Measurements from ENCODE around the gene LDLRAD2. TPM values are rescaled to one million over a fixed set of nuclear protein-coding genes. Genes with fewer than 3 reads are reported as not detected.
A peak's percentile ranks its signal among the peaks of the same experiment; 100 is the strongest.

Gene LDLRAD2
- total RNA-seq, 1 donor from 2014 or later, result not detected

DNA sequence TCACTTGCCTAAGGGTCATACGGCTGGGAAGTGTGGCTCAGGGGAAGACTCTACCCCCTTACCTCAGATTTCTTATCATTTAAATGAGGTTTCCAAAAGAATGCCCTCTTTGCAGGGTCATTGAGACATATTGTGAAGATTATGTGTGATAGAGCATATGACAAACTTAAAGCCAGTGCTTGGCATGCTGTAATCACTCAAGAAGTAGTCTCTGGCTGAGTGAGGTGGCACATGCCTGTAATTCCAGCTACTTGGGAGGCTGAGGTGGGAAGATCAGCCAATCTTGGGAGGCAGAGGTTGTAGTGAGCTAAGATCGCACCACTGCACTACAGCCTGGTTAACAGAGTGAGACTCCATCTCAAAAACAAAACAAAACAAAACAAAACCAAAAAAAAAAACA lies 7.5 kb upstream of the LDLRAD2 start:
- intact Hi-C loops (cut with DNase I), result no loop called here
- H3K4me1 ChIP-seq, result no peaks in the 10 kb centered on the region

DNA sequence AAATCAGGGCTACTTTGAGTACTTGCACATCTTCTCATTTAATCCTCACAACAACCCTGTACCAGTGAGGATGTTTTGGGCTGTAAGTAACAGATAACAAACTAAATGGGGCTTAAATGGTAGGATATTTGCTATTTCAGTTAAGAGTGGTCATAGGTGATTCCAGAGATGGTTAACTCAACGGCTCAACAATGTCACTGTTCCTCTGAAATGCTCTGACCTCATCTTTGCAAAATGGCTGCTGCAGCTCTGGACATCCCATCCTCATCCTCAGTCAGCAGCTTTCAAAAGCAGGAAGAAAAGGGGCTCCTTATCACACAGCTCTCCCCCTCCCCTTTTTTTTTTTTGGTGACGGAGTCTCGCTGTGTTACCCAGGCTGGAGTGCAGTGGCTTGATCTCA lies 1.5 kb downstream of the LDLRAD2 start:
- no peak for DNase-seq (ENCODE audit: extremely low spot score in 2 of 2)
- TF ChIP-seq POLR2AphosphoS5 (IDR thresholded peaks at IDR 0.05; ENCODE audit: insufficient read depth in 1 of 2, low read depth in 1 of 2) (no peak), POLR2A (IDR thresholded peaks at IDR 0.05) (no peak)
- TF ChIP-seq, protein P1, sequence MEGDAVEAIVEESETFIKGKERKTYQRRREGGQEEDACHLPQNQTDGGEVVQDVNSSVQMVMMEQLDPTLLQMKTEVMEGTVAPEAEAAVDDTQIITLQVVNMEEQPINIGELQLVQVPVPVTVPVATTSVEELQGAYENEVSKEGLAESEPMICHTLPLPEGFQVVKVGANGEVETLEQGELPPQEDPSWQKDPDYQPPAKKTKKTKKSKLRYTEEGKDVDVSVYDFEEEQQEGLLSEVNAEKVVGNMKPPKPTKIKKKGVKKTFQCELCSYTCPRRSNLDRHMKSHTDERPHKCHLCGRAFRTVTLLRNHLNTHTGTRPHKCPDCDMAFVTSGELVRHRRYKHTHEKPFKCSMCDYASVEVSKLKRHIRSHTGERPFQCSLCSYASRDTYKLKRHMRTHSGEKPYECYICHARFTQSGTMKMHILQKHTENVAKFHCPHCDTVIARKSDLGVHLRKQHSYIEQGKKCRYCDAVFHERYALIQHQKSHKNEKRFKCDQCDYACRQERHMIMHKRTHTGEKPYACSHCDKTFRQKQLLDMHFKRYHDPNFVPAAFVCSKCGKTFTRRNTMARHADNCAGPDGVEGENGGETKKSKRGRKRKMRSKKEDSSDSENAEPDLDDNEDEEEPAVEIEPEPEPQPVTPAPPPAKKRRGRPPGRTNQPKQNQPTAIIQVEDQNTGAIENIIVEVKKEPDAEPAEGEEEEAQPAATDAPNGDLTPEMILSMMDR (IDR thresholded peaks at IDR 0.05), result no peak
- Histone ChIP-seq H3K9me3 (no peaks in the 10 kb centered on the region), H3K27me3 (no peaks in the 10 kb centered on the region), H3K27ac (no peak overlapping the region), H3K4me3 (no peak overlapping the region), H3K4me1 (peaks cover 7% of the 10 kb centered on the region), H3K36me3 (no peaks in the 10 kb centered on the region)
- intact Hi-C loops (cut with DNase I), result no loop called here

More for the DNA sequence above, 7.5 kb upstream of the LDLRAD2 start:
- TF ChIP-seq POLR2A (IDR thresholded peaks at IDR 0.05), result no peak
- TF ChIP-seq, protein P1 (IDR thresholded peaks at IDR 0.05), result no peak
- no peak for TF ChIP-seq POLR2AphosphoS5 (IDR thresholded peaks at IDR 0.05; ENCODE audit: insufficient read depth in 1 of 2, low read depth in 1 of 2)
- DNase-seq (ENCODE audit: extremely low spot score in 2 of 2), result no peak
- Histone ChIP-seq H3K36me3 (no peaks in the 10 kb centered on the region), H3K9me3 (no peaks in the 10 kb centered on the region), H3K4me3 (no peak overlapping the region), H3K27ac (no peak overlapping the region), H3K27me3 (no peaks in the 10 kb centered on the region)

DNA sequence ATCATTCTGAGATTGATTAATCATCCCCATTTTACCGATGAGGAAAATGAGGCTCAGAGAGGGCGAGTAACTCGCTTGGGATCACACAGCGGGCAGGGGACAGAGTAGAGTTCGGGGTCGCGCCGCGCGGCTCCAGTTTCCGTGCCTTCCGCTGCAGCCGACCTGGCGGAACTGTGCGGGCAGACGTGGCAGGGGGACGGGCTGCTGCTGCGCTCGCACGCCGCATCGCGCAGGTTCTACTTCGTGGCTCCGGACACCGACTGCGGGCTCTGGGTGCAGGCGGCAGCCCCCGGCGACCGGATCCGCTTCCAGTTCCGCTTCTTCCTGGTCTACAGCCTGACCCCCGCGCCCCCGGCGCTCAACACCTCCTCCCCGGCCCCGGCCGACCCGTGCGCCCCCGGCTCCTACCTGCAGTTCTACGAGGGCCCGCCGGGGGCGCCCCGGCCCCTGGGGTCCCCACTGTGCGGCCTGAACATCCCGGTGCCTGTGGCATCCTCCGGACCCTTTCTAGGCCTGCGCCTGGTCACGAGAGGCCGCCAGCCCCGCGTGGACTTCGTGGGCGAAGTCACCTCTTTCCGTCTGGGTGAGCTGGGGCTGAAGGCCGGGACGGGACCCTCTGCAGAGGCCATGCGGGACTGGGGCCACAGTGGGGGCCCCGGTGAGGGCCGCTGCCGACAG lies 2.3 kb downstream of the LDLRAD2 start:
- peaks cover 7% of the 10 kb centered on the region for H3K4me1 ChIP-seq
- no peaks in the 10 kb centered on the region for H3K9me3 ChIP-seq
- TF ChIP-seq POLR2A (IDR thresholded peaks at IDR 0.05) (no peak), POLR2AphosphoS5 (IDR thresholded peaks at IDR 0.05; ENCODE audit: insufficient read depth in 1 of 2, low read depth in 1 of 2) (no peak)
- TF ChIP-seq, protein P1 (IDR thresholded peaks at IDR 0.05), result no peak
- no peak overlapping the region for H3K27ac ChIP-seq
- H3K27me3 ChIP-seq, result no peaks in the 10 kb centered on the region
- intact Hi-C loops (cut with DNase I), result no loop called here
- DNase-seq (ENCODE audit: extremely low spot score in 2 of 2), result no peak
- H3K36me3 ChIP-seq, result no peaks in the 10 kb centered on the region
- H3K4me3 ChIP-seq, result peak overlapping the region; percentile 28 to 33

DNA sequence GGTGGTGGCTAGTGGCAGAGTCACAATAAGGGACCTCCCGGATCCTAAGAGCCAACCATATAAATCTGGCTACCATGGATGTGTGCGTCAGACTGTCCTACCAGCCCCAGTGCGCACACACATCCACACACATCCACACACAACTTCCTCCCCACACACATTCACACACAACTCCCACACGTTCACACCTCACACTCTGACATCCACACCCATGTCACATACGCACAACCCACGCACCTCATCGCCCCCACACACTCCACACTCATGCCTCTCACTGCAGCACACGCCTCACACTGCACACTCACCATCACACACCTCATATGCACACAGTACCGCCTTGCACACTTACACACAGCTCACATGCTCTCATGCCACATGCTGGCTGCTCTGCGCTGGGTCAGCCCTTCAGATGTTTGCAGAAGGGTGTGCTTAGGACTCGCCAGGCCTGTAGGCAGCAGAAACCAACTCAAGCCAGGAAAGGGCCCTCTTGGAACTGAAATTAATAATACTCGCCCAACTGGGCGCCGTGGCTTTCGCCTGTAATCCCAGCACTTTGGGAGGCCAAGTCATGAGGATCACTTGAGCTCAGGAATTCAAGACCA lies 3.0 kb downstream of the LDLRAD2 start:
- no peak overlapping the region for H3K4me3 ChIP-seq
- no peak overlapping the region for H3K27ac ChIP-seq
- H3K27me3 ChIP-seq, result no peaks in the 10 kb centered on the region
- intact Hi-C loops (cut with DNase I), result no loop called here
- TF ChIP-seq POLR2AphosphoS5 (IDR thresholded peaks at IDR 0.05; ENCODE audit: insufficient read depth in 1 of 2, low read depth in 1 of 2) (no peak), POLR2A (IDR thresholded peaks at IDR 0.05) (no peak)
- TF ChIP-seq, protein P1 (IDR thresholded peaks at IDR 0.05), result no peak
- no peaks in the 10 kb centered on the region for H3K36me3 ChIP-seq
- no peaks in the 10 kb centered on the region for H3K9me3 ChIP-seq
- DNase-seq (ENCODE audit: extremely low spot score in 2 of 2), result no peak
- H3K4me1 ChIP-seq, result peaks cover 7% of the 10 kb centered on the region

DNA sequence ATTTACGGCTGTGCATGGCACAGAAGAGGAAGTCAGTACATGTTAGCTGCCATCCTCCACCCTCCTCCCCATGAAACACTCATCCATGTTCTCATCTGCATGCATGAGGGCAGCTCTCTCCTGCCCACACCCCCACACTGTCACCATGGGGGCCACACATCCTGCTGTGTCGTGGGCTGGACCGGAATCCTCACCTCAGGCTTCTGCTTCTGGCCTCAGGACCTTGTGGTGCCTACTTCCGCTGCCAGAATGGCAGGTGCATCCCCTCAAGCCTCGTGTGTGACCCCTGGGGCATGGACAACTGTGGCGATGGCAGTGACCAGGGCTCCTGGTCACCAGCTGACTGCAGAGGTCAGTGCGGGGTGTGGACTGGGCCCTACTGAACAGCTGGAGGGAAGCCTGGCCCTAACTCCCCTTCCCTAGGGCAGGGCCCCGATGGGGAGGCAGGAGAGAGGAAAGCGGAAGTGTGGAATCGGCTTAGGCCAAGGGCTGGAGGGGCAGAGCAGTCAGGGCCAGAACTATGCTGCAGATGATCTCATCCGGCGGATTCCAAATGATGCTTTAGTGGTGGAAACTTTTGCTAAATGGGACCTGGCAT lies 3.8 kb downstream of the LDLRAD2 start:
- intact Hi-C loops (cut with DNase I), result no loop called here
- H3K36me3 ChIP-seq, result no peaks in the 10 kb centered on the region
- TF ChIP-seq POLR2A (IDR thresholded peaks at IDR 0.05), result no peak
- TF ChIP-seq POLR2AphosphoS5 (IDR thresholded peaks at IDR 0.05; ENCODE audit: insufficient read depth in 1 of 2, low read depth in 1 of 2), result peak in 1 of 2 donors; percentile 34
- TF ChIP-seq, protein P1 (IDR thresholded peaks at IDR 0.05), result no peak
- no peaks in the 10 kb centered on the region for H3K27me3 ChIP-seq
- H3K27ac ChIP-seq, result no peak overlapping the region
- no peak overlapping the region for H3K4me3 ChIP-seq
- no peak for DNase-seq (ENCODE audit: extremely low spot score in 2 of 2)
- no peaks in the 10 kb centered on the region for H3K9me3 ChIP-seq
- peaks cover 7% of the 10 kb centered on the region for H3K4me1 ChIP-seq

Measured in vagina (tissue), 2 donors.